Lower leg skin (tissue), 3 donors: ENCODE results near the gene BLTP1.

Source experiments
- CTCF ChIP-seq, 3 donors: fragments of 450-650 bp; IDR thresholded peaks; one replicate each; pipeline ENCODE4 v1.5.1; 2016; ENCODE audit warnings: antibody characterized with exemption in 3 of 3, mild to moderate bottlenecking in 3 of 3, moderate library complexity in 2 of 3
- POLR2A ChIP-seq, 2 donors: fragments of 450-650 bp; IDR thresholded peaks; one replicate each; pipeline ENCODE4 v1.6.1; 2016 to 2017; ENCODE audit warnings: antibody characterized with exemption in 2 of 2, mild to moderate bottlenecking in 1 of 2, moderate library complexity in 1 of 2

GRCh38 chr4:122107680-122108079 is 44.5 kb upstream of the BLTP1 start:
- TF ChIP-seq POLR2A (IDR thresholded peaks at IDR 0.05), result no peak
- TF ChIP-seq CTCF (IDR thresholded peaks at IDR 0.05), result no peak
